ENCODE measurements around the gene FAM47B. TPM values are rescaled to one million over a fixed set of nuclear protein-coding genes. Genes with fewer than 3 reads are reported as not detected.
A peak's percentile ranks its signal among the peaks of the same experiment; 100 is the strongest.

The FAM47B gene
- total RNA-seq: not detected in 2 replicates

DNA sequence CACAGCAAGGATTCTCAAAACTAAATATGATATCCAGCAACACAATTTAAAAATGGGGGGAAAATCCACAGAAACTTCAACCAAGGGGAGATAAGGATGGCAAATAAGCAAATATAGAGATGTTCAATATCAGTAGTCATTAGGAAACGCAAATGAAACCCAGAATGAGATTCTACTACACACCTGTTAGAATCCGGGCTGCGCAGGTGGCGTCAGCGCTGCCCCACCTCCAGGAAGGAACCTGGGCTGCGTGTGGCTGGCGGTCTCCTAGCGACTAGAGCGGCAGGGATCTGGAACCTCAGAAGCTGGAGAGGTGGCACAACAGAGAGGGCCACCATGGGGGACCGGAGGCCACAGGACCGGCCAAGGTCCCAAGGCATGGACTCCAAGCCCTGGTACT, at the start of gene FAM47B:
FAM47B (plus strand) TSS at position 301 of the 400 bp plus-strand sequence; CDS start at position 337, 36 bp downstream.
- DNase-seq: no peak

DNA sequence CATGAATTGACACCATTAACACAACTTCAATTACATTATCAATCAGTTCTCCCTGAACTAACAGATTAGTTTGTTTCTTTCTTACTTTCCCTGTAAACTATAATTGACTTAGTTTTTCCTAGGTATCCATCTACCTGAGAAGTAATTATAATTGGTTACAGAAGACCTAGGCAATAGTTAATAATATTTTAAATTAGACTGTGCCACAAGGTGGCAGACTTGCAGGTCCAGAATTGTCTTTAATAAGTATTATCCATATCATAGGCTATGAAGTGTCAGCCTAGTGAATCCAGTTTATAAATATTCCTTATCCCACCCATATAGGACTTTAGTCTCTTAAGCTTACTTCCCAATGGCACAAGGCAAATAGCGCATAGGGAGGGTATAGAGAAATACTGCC, 48.9 kb upstream of the FAM47B start:
- DNase-seq: peak; percentile 20

DNA sequence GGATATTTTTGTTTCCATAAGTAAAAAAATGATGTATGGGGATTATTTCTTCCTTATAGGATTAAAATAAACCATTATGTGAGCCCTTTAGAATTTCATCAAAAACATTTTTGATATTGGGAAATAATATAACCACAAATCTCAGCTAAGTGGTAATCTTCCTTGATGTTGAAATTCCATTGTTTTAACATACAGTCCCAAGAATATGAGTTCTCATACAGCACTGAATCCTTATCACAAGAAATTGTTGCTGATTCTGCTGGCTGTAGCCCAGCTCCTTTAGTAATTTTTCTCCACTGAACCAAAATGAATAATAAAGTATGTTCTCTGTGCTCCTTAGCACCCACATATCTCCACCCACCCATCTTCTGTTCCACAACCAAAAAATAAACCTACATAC, 41.9 kb upstream of the FAM47B start:
- DNase-seq: no peak

DNA sequence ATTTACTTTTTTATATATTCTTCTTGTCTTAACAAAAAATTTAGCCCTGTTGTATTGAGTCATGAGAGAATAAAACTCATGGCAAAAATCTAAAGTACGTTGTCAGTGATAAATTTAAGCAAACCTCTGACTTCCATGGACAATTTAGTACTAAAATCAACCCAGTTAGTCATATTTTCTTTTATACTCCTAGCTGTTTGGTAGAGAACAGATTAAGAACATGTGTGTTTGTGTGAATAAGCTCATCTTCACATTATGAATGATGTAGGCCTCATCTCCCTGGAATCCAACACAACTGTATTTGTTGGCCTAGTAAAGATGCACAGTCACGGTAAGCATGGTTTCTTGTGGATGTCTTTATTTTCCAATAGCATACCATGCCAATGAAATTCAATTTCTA, 40.8 kb upstream of the FAM47B start:
- no peak for DNase-seq

DNA sequence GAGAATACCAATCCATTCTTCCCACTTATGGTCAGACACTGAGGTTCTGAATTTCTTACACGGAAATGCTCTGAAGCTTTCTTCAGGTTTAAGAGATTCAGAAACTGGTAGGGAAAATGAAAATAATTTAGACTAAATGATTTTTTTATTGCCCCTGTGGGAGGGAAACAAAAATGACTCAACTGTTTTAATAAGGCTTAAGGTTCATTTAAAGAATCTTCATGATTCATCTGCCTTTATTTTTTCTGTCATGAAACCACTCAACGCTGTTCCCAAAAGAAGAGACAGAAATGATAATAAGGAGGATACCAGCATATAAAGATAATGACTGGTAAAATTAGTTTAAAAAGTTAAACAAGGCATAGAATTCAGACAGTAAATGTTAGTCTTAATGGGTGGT, 39.3 kb upstream of the FAM47B start:
- no peak for DNase-seq

DNA sequence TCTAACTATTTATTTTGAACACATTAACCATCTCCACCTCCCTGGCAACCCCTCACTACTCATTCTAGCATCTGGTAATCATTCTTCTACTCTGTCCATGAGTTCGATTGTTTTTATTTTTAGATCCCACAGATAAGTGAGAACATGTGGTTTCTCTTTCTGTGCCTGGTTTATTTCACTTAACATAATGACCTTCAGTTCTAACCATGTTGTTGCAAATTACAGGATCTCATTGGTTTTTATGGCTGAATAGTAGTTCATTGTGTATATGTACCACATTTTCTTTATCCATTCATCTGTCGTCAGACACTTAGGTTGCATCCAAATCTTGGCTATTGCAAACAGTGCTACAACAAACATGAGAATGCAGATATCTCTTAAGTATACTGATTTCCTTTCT, 33.4 kb upstream of the FAM47B start:
- no peak for DNase-seq

DNA sequence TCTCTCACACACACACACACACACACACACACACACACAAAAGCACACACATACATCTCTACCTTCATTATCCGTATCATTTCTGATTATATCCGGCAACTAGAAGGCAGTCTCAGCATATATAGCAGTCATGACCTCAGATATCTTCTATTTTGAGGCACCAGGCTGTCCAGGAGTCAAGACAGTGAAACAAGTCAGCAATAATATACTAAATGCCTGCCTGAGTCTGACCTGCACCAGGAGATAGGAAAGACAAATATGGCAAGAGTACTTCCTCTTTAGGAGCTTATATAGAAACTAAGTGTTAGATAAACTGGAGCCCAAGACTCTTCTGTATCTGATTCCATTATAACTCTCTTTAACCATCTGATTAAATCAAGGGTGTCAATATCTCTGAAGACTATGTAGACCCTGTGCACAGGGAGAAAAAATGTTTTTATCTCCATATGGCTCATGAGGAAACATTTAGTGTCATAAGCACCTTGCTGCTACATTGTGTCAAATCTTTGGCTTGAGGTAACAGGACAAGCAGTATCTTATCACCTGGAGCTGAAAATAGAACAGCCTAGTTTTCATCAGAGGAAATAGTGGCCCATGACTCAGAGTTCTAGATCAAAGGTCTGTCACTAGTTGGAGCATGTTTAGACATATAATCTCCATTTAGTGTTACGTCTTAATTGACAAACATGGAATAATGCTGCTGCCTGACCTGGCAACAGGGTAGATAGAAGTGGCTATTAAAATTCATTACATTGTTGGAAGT, 27.0 kb upstream of the FAM47B start:
- DNase-seq: no peak

DNA sequence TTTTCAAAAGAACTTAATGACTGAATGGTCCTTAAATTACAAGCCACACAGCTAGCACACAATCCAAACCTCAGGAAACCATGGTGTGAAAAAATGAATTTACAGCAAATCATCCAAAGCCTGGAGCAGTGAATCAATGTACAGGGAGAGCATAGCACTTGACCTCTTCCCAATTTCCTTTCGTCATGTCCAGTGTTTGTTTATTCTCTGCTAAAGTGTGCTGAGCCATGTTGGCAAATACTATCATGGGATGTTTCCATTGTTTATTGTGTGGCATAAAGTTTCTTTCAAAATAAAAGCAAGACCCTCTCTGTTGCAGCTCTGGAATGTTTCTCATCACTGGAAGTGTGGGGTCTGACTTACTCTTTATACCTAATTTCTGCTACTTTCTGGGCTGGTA, 25.4 kb upstream of the FAM47B start:
- no peak for DNase-seq

DNA sequence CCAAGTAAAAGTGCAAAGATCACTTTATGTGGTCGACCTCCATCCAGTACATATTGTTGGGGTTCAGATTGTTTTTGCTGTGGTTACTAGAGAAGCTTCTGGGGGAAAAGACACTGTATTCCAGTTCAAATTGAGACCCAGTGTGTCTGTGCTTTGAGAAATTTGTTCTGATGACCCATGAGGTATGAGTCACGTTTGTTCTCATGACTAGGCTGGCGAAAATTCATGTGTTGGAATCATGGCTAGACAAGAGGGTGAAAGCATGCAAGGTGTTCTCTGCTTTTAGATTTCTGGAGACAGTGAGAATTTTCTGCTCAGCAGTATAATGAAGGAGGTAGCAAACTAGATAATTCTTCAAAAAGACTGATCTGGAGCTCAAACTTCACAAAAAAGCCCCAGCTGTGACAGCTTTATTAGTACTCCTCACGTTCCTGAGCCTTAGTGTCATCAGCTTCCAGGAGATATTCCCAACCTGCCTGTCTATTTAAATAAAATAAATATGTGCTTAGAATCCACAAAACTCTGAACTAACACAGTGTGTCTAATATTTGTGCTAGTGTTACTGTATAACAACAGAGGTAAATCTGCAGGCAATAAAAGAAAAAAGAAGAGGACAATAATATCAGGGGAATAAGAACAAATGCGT, 24.4 kb upstream of the FAM47B start:
- no peak for DNase-seq

DNA sequence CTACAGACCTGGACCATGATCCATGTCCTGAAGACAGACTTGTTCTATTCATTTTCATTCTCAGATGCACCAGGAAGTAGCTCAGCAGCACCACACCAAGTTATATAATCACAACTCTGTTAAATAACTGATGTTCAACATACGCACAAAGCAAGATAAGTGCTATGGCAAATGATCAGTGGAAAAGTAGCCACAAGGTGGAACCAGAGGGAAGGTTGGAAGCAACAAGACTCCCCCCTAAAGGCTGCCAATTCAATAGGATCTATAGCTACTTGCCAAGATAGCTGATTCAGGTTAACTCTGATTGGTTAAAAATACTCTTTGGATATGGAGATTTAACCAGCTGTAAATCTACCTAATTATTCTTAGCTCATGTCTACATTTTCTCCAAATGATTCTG, 23.7 kb upstream of the FAM47B start:
- peak; percentile 70 for DNase-seq

DNA sequence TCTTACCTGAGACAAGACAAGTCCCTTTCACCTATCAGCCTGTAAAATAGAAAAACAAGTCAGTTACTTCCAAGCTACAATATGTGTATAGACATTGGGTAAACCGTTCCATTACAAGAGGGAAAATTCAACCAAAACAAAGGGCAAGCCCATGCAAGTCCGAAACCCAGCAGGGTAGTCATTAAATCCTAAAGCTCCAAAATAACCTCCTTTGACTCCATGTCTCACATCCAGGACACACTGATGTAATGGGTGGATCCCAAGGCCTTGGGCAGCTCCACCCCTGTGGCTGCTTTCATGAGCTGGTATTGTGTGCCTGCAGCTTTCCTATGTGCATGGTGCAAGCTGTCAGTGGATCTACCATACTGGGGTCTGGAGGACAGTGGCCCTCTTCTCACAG, 14.7 kb upstream of the FAM47B start:
- DNase-seq: no peak

DNA sequence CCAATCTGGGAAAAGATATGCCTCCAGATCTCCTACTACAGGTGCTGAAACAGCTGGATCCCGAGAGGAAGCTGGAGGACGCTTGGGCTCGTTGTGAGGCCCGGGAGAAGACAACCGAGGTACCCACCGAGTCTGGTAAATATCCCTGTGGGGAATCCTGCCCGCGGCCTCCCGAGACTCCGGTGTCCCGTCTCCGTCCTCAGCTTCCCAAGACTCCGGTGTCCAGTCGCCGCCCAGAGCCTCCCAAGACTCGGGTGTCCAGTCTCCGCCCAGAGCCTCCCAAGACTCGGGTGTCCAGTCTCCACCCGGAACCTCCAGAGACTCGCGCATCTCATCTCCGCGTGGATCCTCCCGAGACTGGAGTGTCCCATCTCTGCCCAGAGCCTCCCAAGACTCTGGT, 639 bp downstream of the FAM47B start:
- no peak for DNase-seq

DNA sequence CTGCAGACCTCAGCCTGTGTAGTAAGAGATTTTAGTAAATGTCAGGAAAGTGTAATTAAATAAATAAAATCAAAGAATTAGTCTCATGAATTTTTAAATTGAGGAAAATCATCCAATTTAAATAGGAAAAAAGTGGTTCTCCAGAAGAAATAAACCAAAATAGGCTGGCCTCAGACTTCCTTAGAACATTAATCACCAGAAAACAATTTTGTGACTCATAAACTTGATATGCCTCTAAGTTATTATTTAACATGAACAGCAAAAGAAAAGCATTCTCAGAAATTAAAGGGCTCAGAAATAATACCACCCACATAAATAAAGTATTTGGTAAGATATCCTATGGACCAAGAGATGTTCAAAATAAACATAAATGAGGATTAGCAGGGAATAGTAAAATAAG, 14.3 kb downstream of the FAM47B start:
- peak; percentile 44 for DNase-seq

DNA sequence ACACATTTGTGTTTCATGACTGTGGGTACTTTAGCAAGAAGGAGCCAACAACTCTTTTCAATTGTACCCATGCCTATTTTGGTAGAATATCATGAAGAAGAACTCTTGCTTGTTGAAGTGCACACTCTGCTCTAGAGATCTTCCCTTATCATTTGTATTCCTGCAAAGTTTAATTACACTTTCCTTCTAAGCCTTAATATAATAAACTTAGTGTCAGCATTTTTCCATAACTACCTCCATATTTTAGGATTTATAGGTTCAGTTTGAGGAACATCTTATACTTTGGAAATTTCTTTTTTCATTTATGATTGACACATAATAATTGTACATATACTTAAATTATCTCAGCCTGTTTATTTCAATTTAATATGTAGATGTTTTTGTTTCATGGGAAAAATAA, 19.1 kb downstream of the FAM47B start:
- no peak for DNase-seq

DNA sequence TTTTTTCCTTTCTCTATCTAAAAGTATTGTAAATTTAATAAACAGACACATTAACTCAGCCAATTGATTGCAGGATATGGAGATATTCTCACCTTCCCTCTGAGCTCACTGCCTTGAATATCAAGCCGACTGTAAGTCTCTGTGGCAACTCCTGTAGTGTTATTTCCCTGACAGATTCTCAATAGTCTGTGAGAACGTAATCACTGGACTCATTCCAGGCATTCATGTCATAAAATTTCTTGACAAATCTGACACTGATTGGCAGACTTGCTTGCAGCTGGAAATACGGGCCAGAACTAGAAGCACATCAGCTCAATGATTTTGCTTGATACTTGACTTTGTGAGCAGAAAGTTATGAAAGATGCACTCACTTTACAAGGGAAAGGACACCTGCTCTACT, 29.6 kb downstream of the FAM47B start:
- DNase-seq: peak; percentile 1

DNA sequence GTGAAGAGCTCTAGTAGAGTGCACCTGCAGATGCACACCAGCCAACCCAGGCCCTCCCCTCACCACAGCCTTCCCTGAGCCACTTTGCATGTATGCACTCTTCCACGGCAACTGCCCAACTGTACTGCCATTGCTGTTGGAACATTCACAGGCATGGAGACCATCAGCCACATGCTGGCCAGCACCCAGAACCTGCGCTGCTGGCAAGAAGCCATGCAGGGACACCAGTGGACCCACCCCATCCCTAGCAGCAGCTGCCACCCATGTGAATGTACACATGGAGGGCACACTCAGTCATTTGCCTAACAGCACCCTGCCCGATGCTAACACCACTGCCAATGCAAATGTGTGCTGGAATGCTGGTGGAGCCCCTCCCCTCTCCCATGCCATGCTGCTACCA, 35.6 kb downstream of the FAM47B start:
- DNase-seq: no peak

DNA sequence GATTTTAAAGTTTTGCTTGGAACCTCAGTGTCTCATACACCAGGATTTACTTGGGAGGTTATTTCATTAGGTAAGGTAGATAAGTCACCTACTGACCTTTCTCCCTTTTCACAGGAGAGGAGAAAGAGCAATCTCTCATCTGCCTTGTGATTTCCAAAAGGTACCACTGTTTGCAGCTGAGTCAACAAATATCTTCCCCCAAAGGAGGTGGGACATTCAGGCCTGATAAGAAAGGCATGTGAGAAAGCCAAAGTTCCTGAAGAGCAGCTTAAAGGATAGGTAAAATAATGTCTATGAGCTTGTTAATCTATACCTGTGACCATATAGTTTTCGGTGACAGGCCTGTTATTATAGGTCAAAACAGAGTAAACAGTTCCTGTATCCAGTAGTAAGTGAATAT, 45.0 kb downstream of the FAM47B start:
- no peak for DNase-seq
